ENCODE results near the gene IL32.

Gene IL32

DNA sequence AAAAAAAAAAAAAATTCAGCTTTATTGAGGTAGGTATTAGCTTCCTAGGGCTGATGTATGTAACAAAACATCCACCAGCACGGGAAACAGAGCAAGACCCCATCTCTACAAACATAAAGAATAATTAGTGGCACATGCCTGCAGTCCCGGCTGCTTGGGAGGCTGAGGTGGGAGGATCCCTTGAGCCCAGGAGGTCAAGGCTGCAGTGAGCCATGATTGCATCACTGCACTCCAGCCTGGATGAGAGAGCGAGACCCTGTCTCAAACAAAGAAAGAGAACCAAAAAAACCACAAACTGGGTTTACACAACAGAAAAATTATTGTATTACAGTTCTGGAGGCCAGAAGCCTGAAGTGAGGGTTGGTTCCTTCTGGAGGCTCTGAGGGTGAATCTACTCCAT is 23.1 kb upstream of the IL32 start:
- Histone ChIP-seq H3K4me1 (ENCODE audit: control insufficient read depth, insufficient read depth, low read length) (no peaks in the 10 kb centered on the region), H3K36me3 (ENCODE audit: control insufficient read depth in 2 of 2, insufficient read depth in 1 of 2, low read length in 2 of 2) (no peaks in the 10 kb centered on the region), H3K9me3 (ENCODE audit: control insufficient read depth, insufficient read depth, low read depth, low read length) (no peaks in the 10 kb centered on the region), H3K4me3 (ENCODE audit: low read depth, low read length) (no peak overlapping the region), H3K27ac (ENCODE audit: extremely low read depth, low read depth, low read length) (no peak overlapping the region)
- ChIA-PET CTCF (interaction anchor here (7.2 kb wide), 1 partner anchor 13 kb away, joined by 87 read pairs; no protein-coding TSS in a partner anchor), POLR2A (interaction anchor here (0.6 to 2.2 kb wide), 5 partner anchors 9 to 1727 kb away, joined by 3 to 9 read pairs (median 3); no protein-coding TSS in a partner anchor)
- 0 out of 2 replicates have a peak, but pooled peaks have one; percentile 32 for TF ChIP-seq GLIS1 (tag by site-specific recombination; IDR thresholded peaks at IDR 0.05)
- TF ChIP-seq KLF8 (tag by site-specific recombination; IDR thresholded peaks at IDR 0.05): no peak

GRCh38 chr16:3044708-3045107 is 20.7 kb upstream of the IL32 start:
- Histone ChIP-seq H3K36me3 (ENCODE audit: control insufficient read depth in 2 of 2, insufficient read depth in 1 of 2, low read length in 2 of 2) (no peaks in the 10 kb centered on the region), H3K4me1 (ENCODE audit: control insufficient read depth, insufficient read depth, low read length) (no peaks in the 10 kb centered on the region), H3K27ac (ENCODE audit: extremely low read depth, low read depth, low read length) (no peak overlapping the region), H3K4me3 (ENCODE audit: low read depth, low read length) (no peak overlapping the region), H3K9me3 (ENCODE audit: control insufficient read depth, insufficient read depth, low read depth, low read length) (no peaks in the 10 kb centered on the region)
- TF ChIP-seq ZNF274 (IDR thresholded peaks at IDR 0.05; ENCODE audit: low read length) (no peak), ZNF274 (tag by site-specific recombination; IDR thresholded peaks at IDR 0.05; ENCODE audit: borderline replicate concordance) (no peak), ZBTB21 (tag by site-specific recombination; IDR thresholded peaks at IDR 0.05) (no peak), ZNF621 (tag by site-specific recombination; IDR thresholded peaks at IDR 0.05) (no peak), ZNF544 (tag by site-specific recombination; IDR thresholded peaks at IDR 0.05) (no peak), OVOL3 (tag by site-specific recombination; IDR thresholded peaks at IDR 0.05) (no peak), ZNF624 (tag by site-specific recombination; IDR thresholded peaks at IDR 0.05) (no peak), ZNF121 (tag by site-specific recombination; IDR thresholded peaks at IDR 0.05) (no peak), PRDM4 (tag by site-specific recombination; IDR thresholded peaks at IDR 0.05) (no peak), ZNF426 (tag by site-specific recombination; IDR thresholded peaks at IDR 0.05) (no peak), KLF1 (tag by site-specific recombination; IDR thresholded peaks at IDR 0.05) (no peak), ZFP3 (tag by site-specific recombination; IDR thresholded peaks at IDR 0.05; ENCODE audit: low read depth) (no peak)
- TF ChIP-seq, protein P1, sequence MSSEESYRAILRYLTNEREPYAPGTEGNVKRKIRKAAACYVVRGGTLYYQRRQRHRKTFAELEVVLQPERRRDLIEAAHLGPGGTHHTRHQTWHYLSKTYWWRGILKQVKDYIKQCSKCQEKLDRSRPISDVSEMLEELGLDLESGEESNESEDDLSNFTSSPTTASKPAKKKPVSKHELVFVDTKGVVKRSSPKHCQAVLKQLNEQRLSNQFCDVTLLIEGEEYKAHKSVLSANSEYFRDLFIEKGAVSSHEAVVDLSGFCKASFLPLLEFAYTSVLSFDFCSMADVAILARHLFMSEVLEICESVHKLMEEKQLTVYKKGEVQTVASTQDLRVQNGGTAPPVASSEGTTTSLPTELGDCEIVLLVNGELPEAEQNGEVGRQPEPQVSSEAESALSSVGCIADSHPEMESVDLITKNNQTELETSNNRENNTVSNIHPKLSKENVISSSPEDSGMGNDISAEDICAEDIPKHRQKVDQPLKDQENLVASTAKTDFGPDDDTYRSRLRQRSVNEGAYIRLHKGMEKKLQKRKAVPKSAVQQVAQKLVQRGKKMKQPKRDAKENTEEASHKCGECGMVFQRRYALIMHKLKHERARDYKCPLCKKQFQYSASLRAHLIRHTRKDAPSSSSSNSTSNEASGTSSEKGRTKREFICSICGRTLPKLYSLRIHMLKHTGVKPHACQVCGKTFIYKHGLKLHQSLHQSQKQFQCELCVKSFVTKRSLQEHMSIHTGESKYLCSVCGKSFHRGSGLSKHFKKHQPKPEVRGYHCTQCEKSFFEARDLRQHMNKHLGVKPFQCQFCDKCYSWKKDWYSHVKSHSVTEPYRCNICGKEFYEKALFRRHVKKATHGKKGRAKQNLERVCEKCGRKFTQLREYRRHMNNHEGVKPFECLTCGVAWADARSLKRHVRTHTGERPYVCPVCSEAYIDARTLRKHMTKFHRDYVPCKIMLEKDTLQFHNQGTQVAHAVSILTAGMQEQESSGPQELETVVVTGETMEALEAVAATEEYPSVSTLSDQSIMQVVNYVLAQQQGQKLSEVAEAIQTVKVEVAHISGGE (tag by site-specific recombination; conservative IDR thresholded peaks at IDR 0.05; ENCODE audit: low read depth): no peak
- ChIA-PET POLR2A (no interaction called here), CTCF (interaction anchor here (0.7 to 2.0 kb wide), 4 partner anchors 13 to 92 kb away, joined by 3 to 13 read pairs (median 6); no protein-coding TSS in a partner anchor)

Measured in HEK293 (cell line).